ENCODE data around the gene ANK3. TPM values are rescaled to one million over a fixed set of nuclear protein-coding genes. Genes with fewer than 3 reads are reported as not detected.
A peak's percentile ranks its signal among the peaks of the same experiment; 100 is the strongest.

The ANK3 gene
- total RNA-seq, 1 experiment from 2014 or later: 15.3 TPM

DNA sequence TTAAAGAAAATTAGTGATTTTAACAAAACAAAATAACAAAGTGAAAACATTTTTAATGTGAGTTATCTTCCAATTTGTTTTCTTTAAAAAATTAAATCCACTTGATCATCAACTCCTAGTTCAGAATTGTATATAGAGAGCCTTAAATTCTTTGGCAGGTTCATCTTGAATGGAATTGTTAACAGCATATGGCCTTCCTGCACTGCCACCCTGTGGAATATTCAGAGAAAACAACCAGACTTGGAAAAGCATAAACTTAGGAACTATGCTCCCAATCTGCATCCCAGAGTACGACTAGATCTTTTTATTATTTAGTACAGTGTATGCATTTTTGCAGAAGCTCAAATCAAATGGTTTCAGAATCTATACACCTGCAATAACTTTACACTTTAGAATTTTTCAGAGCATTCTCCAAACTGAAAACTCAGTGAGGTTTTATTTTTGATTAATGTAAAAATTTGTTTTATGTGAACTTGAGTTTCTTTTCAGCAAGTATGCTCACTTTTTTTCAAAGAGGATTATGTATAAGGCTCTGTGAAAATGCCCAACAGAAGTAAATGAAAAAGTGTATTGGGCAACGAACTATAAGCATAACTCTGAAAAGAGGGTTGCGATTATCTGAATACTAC is 44.9 kb upstream of the ANK3 start:
- TF ChIP-seq JUND (IDR thresholded peaks at IDR 0.05) (no peak), RAD21 (IDR thresholded peaks at IDR 0.05; ENCODE audit: low read depth) (peak; percentile 90)
- TF ChIP-seq, protein P1, sequence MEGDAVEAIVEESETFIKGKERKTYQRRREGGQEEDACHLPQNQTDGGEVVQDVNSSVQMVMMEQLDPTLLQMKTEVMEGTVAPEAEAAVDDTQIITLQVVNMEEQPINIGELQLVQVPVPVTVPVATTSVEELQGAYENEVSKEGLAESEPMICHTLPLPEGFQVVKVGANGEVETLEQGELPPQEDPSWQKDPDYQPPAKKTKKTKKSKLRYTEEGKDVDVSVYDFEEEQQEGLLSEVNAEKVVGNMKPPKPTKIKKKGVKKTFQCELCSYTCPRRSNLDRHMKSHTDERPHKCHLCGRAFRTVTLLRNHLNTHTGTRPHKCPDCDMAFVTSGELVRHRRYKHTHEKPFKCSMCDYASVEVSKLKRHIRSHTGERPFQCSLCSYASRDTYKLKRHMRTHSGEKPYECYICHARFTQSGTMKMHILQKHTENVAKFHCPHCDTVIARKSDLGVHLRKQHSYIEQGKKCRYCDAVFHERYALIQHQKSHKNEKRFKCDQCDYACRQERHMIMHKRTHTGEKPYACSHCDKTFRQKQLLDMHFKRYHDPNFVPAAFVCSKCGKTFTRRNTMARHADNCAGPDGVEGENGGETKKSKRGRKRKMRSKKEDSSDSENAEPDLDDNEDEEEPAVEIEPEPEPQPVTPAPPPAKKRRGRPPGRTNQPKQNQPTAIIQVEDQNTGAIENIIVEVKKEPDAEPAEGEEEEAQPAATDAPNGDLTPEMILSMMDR (IDR thresholded peaks at IDR 0.05 in 2 of 3, conservative IDR thresholded peaks at IDR 0.05 in 1 of 3; ENCODE audit: borderline replicate concordance in 1 of 3, insufficient read depth in 1 of 3, low read depth in 2 of 3, low read length in 2 of 3): peak; percentile 47 to 85 (median 85)
- ChIA-PET RAD21 (ENCODE audit: low non-redundant PET in 1 of 2, low total read pairs in 2 of 2, uncharacterized antibody in 2 of 2, unreplicated experiment in 2 of 2) (no interaction called here), POLR2A (no interaction called here), CTCF (interaction anchor here (1.1 to 1.5 kb wide), 6 partner anchors 99 to 336 kb away, joined by 3 to 10 read pairs (median 4); no protein-coding TSS in a partner anchor)
- no TSS peak for BruUV-seq (replicated peaks)
- Histone ChIP-seq H3K9ac (ENCODE audit: low read length) (no peak overlapping the region), H3K79me2 (ENCODE audit: insufficient read depth, low read length) (no peaks in the 10 kb centered on the region), H3K36me3 (ENCODE audit: control insufficient read depth in 1 of 2, insufficient read depth in 2 of 2, low read length in 2 of 2) (no peaks in the 10 kb centered on the region), H2AFZ (ENCODE audit: low read depth, low read length, poor library complexity, severe bottlenecking) (no peak overlapping the region), H3K9me2 (ENCODE audit: insufficient read depth) (no peaks in the 10 kb centered on the region), H4K20me1 (ENCODE audit: insufficient read depth) (no peaks in the 10 kb centered on the region), H3K27me3 (ENCODE audit: insufficient read depth, low read length) (no peaks in the 10 kb centered on the region), H3K9me3 (ENCODE audit: control insufficient read depth in 1 of 2, insufficient read depth in 1 of 2, low read depth in 1 of 2, low read length in 2 of 2) (no peaks in the 10 kb centered on the region), H3K4me2 (ENCODE audit: low read length) (no peak overlapping the region), H3K4me3 (replicated peaks in 1 of 2; ENCODE audit: low read depth in 1 of 2, low read length in 2 of 2) (no peak overlapping the region), H3K4me1 (ENCODE audit: control insufficient read depth in 1 of 2, insufficient read depth in 2 of 2, low read length in 2 of 2) (no peaks in the 10 kb centered on the region), H3K27ac (ENCODE audit: low read depth, low read length) (no peak overlapping the region)
- DNase-seq (ENCODE audit: low read depth, low spot score) (peak; percentile 43), ATAC-seq (peak; percentile 75)
- intact Hi-C loops (cut with micrococcal nuclease): loop anchor here (1.0 to 10.0 kb wide), 6 partner anchors 97 to 807 kb away; no protein-coding TSS in a partner anchor

- DNase-seq (ENCODE audit: low read depth, low spot score): no peak
- ChIA-PET POLR2A (no interaction called here), RAD21 (ENCODE audit: low non-redundant PET in 1 of 2, low total read pairs in 2 of 2, uncharacterized antibody in 2 of 2, unreplicated experiment in 2 of 2) (no interaction called here), CTCF (interaction anchor here (1.1 to 1.7 kb wide), 7 partner anchors 98 to 335 kb away, joined by 3 to 10 read pairs (median 4); no protein-coding TSS in a partner anchor)
- Histone ChIP-seq H3K27ac (ENCODE audit: low read depth, low read length) (no peak overlapping the region), H4K20me1 (ENCODE audit: insufficient read depth) (no peaks in the 10 kb centered on the region), H3K9me2 (ENCODE audit: insufficient read depth) (no peaks in the 10 kb centered on the region), H3K9ac (ENCODE audit: low read length) (no peak overlapping the region), H3K4me1 (ENCODE audit: control insufficient read depth in 1 of 2, insufficient read depth in 2 of 2, low read length in 2 of 2) (no peaks in the 10 kb centered on the region), H3K9me3 (ENCODE audit: control insufficient read depth in 1 of 2, insufficient read depth in 1 of 2, low read depth in 1 of 2, low read length in 2 of 2) (no peaks in the 10 kb centered on the region), H3K36me3 (ENCODE audit: control insufficient read depth in 1 of 2, insufficient read depth in 2 of 2, low read length in 2 of 2) (no peaks in the 10 kb centered on the region), H2AFZ (ENCODE audit: low read depth, low read length, poor library complexity, severe bottlenecking) (no peak overlapping the region), H3K4me3 (replicated peaks in 1 of 2; ENCODE audit: low read depth in 1 of 2, low read length in 2 of 2) (no peak overlapping the region), H3K4me2 (ENCODE audit: low read length) (no peak overlapping the region), H3K27me3 (ENCODE audit: insufficient read depth, low read length) (no peaks in the 10 kb centered on the region), H3K79me2 (ENCODE audit: insufficient read depth, low read length) (no peaks in the 10 kb centered on the region)
- ATAC-seq: no peak
- BruUV-seq (replicated peaks): no TSS peak
- intact Hi-C loops (cut with micrococcal nuclease): loop anchor here (1.0 to 10.0 kb wide), 6 partner anchors 96 to 806 kb away; no protein-coding TSS in a partner anchor
- no peak for TF ChIP-seq RAD21 (IDR thresholded peaks at IDR 0.05; ENCODE audit: low read depth)
- TF ChIP-seq ZFX (IDR thresholded peaks at IDR 0.05): no peak
- no peak for TF ChIP-seq TCF7L2 (IDR thresholded peaks at IDR 0.05; ENCODE audit: borderline replicate concordance, extremely low read depth, insufficient read depth, insufficient read length)
- TF ChIP-seq POLR2A (IDR thresholded peaks at IDR 0.05; ENCODE audit: borderline replicate concordance, extremely low read depth, insufficient read depth, insufficient read length): no peak
- no peak for TF ChIP-seq EZH2 (IDR thresholded peaks at IDR 0.05)
- TF ChIP-seq CBX3 (IDR thresholded peaks at IDR 0.05; ENCODE audit: low read depth): no peak
- TF ChIP-seq JUND (IDR thresholded peaks at IDR 0.05): no peak
- TF ChIP-seq, protein P2, sequence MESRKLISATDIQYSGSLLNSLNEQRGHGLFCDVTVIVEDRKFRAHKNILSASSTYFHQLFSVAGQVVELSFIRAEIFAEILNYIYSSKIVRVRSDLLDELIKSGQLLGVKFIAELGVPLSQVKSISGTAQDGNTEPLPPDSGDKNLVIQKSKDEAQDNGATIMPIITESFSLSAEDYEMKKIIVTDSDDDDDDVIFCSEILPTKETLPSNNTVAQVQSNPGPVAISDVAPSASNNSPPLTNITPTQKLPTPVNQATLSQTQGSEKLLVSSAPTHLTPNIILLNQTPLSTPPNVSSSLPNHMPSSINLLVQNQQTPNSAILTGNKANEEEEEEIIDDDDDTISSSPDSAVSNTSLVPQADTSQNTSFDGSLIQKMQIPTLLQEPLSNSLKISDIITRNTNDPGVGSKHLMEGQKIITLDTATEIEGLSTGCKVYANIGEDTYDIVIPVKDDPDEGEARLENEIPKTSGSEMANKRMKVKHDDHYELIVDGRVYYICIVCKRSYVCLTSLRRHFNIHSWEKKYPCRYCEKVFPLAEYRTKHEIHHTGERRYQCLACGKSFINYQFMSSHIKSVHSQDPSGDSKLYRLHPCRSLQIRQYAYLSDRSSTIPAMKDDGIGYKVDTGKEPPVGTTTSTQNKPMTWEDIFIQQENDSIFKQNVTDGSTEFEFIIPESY (IDR thresholded peaks at IDR 0.05; ENCODE audit: extremely low read depth, insufficient replicate concordance, low read length): no peak
- TF ChIP-seq ZNF274 (IDR thresholded peaks at IDR 0.05; ENCODE audit: low read depth, low read length): no peak
- no peak for TF ChIP-seq SP1 (IDR thresholded peaks at IDR 0.05; ENCODE audit: low read depth)
- TF ChIP-seq SIN3A (IDR thresholded peaks at IDR 0.05; ENCODE audit: low read depth): no peak
- TF ChIP-seq FOSL1 (IDR thresholded peaks at IDR 0.05; ENCODE audit: low read depth): no peak
Observed at GRCh38 chr10:60433684-60434083, 44.0 kb upstream of the ANK3 start.
